GM21576 (cell line): Measurements from ENCODE around the gene MYO1B.
"Not testable (repeated sequence)": the region's sequence is repeated elsewhere in the genome, so short reads cannot be mapped to it uniquely, and the experiment has no call there.

ENCODE experiments used
- ATAC-seq: cut with Tn5 transposase; IDR thresholded peaks from one replicate; pipeline ENCODE4 v1.9.1; 2021; ENCODE audit warnings: mild to moderate bottlenecking, moderate library complexity; ENCODE audit not compliant: unreplicated experiment

The MYO1B gene

DNA sequence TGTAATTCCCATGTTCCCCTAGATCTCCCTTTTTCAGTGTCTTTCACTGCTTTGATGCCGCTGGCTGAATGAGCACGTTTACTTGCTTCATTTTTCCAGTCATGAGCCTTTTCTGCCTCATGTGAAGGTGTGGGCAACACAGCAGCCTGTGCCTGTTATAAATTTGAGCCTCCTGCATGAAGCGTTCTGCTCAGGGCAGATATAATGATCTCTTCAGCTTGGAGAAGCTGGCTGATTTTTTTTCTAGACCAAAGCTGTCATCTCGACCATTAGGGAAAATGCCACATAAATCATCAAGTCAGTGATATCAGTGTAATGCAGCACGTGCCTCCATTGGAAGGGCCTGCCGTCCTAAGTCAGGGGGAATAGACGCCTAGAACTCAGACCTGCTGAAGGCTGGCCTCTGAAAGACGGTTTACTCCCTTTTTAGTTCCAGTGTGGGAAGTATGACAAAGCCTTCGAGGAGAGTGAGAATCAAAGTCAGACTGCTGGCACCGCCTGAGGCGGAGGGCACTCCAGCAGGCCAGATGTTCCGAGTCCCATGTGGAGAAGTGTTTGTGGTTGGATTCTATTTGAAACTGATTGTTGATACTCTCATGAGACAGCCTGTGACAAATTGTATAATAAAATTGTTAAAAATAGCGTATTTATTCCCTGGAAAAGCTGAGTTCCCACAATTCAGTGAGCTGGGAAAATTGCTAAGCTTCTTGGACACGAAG is 196.5 kb downstream of the MYO1B start:
- no peak for ATAC-seq

DNA sequence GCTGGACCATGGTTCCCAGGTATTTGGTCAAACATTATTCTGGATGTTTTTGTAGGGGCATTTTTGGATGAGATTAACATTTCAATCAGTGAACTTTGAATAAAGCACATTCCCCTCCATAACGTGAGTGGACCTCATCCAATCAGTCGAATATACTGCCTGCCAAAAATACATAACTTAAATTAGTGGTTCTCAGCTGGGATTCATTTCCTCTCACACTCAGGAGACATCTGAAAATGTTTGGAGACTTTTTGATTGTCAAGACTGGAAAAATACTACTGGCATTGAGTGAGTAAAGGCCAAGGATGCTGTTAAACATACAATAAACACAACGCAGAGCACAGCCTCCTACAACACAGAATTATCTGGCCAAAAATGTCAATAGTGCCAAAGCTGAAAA is 198.2 kb downstream of the MYO1B start:
- no peak for ATAC-seq

DNA sequence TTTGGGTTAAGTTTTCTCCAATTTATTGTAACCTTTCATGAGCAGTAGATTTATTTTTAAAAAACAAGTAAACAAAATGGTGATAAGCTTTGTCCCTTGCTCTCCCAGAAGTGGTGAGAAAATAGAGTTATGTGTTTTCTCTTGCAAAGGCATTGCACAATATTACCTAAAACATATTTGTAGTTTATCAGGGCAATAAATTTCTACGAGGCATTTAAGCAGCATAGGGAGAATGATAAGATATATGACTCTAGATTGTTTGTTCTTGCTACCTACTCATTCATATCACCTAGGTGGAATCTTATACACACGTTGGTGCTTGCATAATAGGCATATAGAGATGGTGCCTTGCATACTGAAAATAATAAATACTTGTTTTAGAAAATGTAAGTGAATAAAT is 201.7 kb downstream of the MYO1B start:
- no peak for ATAC-seq

DNA sequence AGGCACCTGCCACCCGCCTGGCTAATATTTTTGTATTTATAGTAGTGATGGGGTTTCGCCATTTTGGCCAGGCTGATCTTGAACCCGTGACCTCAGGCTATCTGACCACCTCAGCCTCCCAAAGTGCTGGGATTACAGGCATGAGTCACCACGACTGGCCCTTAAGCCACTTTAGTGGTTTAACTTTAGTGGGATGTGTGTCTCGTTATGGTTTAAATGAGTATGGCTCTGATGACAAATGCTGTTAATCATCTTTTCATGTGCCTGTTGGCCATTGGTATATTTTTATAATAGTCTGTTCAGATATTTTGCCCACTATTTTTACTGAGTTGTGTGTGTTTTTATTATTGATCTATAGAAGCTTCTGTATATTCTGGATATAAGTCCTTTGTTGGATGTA is 205.9 kb downstream of the MYO1B start:
- no peak for ATAC-seq

DNA sequence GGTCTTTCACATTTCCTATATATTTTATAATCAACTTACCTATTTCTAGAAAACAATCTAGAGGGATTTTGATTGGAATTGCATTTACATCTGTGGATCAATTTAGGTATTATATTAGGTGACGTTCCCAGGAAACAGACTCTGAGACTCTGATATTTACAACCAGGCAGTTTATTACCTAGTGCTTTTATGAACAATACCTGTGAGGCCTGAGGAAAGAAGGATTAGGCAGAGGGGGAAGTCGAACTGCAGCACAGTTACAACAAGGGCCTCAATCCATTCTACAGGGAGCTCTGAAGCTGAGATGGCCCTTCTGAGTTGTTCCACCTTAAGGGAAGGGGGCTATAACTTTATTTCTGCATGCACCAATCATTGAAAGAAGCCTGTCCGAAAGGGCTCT is 206.9 kb downstream of the MYO1B start:
- ATAC-seq, result no peak

DNA sequence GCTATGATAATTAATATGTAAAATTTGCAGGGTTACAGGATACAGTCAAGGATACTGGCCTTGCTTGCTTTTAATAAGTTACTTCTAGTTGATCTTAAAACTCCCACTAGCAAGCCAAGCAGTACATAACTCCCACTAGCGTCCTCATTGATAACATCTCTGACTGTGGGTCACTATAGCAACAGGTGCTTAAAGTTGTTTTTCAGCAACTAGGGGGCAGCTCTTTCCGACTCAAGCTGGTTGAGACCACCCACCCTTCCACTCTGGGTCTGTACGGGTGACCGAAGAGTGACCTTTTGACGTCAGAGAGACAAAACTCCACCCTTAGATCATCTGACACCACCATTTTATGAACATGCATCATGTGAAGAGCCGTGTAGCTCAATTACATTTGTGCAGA is 208.6 kb downstream of the MYO1B start:
- no peak for ATAC-seq

DNA sequence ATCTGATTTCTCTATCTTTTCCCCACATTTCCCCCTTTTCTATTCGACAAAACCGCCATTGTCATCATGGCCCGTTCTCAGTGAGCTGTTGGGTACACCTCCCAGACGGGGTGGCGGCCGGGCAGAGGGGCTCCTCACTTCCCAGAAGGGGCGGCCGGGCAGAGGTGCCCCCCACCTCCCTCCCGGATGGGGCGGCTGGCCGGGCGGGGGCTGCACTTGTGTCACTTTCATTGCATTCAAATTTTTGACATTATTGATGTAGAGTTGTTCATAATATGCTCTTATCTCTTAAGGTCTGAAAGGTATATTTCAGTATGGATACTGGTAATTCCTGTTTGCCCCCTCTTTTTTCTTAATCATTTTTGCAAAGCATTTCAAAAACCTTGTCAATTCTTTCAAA is 211.3 kb downstream of the MYO1B start:
- ATAC-seq, result not testable (repeated sequence)

DNA sequence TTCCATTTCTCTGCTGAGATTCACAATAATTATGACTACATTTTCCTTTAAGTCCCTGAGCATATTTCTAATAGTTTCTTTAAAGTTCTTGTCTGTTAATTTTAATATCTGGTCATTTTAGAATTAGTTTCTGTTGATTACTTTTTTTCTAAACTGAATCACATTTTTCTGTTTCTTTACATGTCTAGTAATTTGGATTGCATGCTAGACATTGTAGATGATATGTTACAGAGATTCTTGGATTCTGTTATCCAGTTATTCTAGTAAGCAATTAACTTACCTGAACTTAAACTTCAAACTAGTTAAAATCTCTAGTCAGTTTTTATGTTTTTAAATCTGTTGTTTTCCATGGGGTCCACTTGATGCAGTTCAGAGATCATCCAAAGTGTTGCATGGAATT is 214.0 kb downstream of the MYO1B start:
- ATAC-seq, result no peak

DNA sequence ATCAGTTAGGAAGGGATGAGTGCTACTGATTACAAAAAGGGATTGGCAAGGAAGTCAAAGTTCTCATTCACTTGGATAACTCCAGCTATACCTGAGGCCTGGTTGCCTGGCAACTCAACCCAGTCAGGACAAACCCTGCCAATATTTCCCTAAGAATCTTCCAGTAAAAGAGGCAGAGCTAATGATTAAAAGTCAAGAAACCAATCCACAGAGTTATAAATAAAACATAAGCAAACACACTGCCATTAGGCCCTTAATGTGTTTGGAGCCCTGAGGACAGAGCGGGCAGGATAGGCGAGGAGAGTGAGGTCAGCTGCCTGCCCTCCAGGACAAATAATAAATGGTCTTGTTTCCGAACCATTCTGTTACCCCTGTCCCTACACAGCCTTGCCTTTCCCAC is 217.2 kb downstream of the MYO1B start:
- no peak for ATAC-seq

DNA sequence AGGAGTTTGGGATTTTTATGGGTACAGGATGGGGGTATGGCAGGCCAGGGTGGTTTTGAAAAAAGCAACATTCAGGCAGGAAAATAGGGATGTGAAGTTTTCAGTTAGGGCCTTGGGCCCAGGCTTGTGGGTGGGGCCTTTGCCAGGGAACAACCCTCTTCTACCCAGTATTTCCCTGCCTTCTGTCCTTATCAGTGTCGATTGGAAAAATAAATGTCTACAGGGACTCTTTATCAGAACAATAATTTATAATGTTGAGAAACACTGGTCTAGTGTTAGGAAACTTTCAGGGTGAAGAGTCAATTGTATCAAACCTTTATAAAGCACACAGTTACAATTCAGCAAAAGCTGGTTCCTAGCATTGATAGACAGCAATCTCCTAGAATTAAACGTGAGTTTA is 218.6 kb downstream of the MYO1B start:
- no peak for ATAC-seq

DNA sequence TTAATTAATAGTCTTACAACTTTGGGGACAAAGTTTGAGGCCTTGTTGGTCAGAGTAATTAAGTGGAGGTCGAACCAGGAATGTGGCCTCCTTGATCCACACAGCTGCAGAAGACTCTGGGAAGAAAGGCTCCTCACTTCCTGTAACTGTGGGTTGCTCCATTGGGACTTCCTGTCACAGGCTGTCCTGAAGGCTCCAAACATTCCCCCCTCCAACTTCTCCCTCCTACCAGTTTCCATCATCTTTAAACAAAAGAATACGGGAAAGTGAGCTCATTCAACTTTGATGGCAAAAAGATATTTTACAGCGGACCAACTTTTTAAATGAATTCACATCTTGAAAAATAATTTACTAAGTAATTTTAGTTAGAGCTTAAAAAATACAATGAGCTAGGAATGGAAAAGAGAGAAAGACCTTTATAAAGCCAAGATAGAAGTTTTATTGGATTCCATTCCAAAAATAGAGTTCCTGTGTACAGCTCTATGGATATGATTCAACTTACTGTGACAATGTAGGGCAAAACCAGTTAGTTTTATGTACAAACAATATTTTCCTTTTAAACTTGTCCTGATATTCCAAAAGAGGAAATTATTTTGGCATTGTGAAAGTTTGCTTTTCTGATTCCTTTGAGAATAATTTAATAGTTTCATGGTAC is 220.7 kb downstream of the MYO1B start:
- ATAC-seq, result no peak

DNA sequence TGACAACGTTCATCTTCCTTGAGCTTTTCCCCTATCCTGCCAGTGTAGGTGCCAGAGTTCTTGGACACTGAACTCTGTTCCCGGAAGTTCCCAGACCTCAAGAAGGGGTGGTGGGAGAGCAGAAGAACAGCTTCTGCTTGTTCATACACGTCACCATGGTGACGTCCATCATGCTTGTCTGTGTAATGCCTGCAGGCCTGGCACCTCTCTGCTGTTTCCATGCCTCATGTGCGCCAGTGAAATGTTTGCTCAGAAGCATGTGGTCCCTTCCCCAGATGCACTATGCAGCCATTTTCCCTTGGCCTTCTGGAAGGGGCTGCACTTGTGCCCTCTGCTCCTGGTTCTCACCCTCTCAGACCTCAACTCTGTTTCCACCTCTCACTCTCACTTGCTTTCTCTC is 221.9 kb downstream of the MYO1B start:
- no peak for ATAC-seq

DNA sequence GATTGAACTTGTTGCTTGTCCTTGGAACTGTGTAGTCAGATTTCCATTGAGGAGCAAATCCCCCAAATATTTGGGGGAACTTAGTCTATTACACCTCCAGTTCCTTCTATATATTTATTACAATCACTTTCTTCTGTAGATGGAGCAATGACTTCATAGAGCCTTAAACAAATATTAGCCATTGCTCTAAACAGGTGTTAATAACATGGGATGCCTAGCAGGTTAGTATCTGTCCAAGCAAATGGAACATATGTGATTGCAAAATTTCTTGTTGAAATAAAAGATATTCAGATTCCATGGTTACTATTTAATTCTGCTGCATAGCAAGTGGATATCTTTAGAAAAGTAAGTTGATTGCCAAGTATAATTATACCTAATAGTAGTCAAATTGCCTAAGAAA is 225.1 kb downstream of the MYO1B start:
- no peak for ATAC-seq

DNA sequence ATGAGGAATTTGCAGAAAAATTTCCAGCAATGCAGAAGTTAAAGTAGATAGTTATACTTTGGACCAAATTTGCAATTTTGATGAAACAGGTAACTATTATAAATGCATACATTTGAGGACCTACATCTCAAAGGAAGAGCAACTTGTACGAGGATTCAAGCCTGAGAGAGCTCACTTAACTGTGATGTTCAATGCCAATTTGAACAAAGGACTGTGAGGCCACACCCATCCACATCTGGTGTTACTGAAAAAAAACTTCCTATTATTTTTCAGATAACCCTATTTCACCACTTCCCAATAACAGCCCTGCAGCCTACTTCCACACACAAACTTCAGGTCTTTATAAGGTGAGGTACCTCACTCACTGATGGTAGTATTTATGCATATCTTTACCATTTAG is 229.3 kb downstream of the MYO1B start:
- ATAC-seq, result no peak
